ENCODE data around the gene USP48. TPM values are rescaled to one million over a fixed set of nuclear protein-coding genes. Genes with fewer than 3 reads are reported as not detected.
"Not testable (repeated sequence)": the region's sequence is repeated elsewhere in the genome, so short reads cannot be mapped to it uniquely, and the experiment has no call there.

Gene USP48
- total and polyA plus RNA-seq, 12 donors: 13.8 to 45.0 (median 36.1) TPM

GRCh38 chr1:21770201-21770600 lies 12.7 kb downstream of the USP48 start:
- TF ChIP-seq CTCF (IDR thresholded peaks at IDR 0.05): no peak
- Histone ChIP-seq H3K4me1 (peaks cover 0 to 88% (median 16%) of the 10 kb centered on the region in 9 donors), H3K27ac (no peak overlapping the region), H3K4me3 (no peak overlapping the region), H3K27me3 (no peaks in the 10 kb centered on the region), H3K9me3 (no peaks in the 10 kb centered on the region), H3K36me3 (peaks cover 0 to 9% (median 0%) of the 10 kb centered on the region in 9 donors)
- DNase-seq (no peak), ATAC-seq (no peak)
- intact Hi-C loops (cut with DNase I): no loop called here
- WGBS, 2 donors: 98% methylated on average over 2 of the region's 2 CpGs

DNA sequence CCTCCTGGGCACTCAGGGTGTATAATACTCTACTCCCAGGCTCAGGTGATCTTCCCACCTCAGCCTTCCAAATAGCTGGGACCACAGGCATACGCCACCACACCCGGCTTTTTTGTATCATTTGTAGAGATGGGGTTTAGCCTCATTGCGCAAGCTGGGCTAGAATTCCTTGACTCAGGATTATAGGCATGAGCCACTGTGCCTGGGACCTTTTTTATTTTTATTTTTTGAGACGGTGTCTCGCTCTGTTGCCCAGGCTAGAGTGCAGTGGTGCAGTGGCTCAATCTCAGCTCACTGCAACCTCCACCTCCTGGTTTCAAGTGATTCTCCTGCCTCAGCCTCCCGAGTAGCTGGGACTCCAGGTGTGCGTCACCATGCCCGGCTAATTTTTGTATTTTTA lies 15.8 kb downstream of the USP48 start:
- DNase-seq; intact Hi-C loops (cut with DNase I); H3K9me3 ChIP-seq; H3K27ac ChIP-seq; ATAC-seq; H3K27me3 ChIP-seq; H3K4me3 ChIP-seq; H3K36me3 ChIP-seq: not testable (repeated sequence)
- H3K4me1 ChIP-seq: peaks cover 0 to 89% (median 29%) of the 10 kb centered on the region in 9 donors
- 96 to 98% methylated on average over 8 of the region's 8 CpGs for WGBS, 2 donors

DNA sequence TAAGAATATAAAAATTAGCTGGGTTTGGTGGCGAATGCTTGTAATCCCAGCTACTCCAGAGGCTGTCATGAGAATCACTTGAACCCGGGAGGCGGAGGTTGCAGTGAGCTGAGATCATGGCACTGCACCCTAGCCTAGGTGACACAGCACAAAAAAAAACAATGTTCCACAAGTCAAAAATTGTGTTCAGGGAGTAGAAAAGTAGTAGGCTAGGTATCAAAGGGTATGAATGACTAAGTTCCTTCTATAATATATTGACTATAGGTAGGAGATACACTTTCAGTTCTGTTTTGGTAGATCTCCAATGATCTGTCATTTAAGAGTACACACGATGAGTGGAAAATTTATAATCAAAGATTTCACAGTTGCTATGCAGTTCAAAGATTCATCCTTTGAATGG lies 16.7 kb downstream of the USP48 start:
- peaks cover 0 to 93% (median 29%) of the 10 kb centered on the region in 9 donors for H3K4me1 ChIP-seq
- no peak for TF ChIP-seq CTCF (IDR thresholded peaks at IDR 0.05)
- ATAC-seq: no peak
- no peaks in the 10 kb centered on the region for H3K27me3 ChIP-seq
- no peak for DNase-seq
- no peak overlapping the region for H3K27ac ChIP-seq
- intact Hi-C loops (cut with DNase I): no loop called here
- H3K9me3 ChIP-seq: no peaks in the 10 kb centered on the region
- 84 to 96% methylated on average over 4 of the region's 4 CpGs for WGBS, 2 donors
- H3K36me3 ChIP-seq: peaks cover 0 to 9% (median 0%) of the 10 kb centered on the region in 9 donors
- H3K4me3 ChIP-seq: no peak overlapping the region

DNA sequence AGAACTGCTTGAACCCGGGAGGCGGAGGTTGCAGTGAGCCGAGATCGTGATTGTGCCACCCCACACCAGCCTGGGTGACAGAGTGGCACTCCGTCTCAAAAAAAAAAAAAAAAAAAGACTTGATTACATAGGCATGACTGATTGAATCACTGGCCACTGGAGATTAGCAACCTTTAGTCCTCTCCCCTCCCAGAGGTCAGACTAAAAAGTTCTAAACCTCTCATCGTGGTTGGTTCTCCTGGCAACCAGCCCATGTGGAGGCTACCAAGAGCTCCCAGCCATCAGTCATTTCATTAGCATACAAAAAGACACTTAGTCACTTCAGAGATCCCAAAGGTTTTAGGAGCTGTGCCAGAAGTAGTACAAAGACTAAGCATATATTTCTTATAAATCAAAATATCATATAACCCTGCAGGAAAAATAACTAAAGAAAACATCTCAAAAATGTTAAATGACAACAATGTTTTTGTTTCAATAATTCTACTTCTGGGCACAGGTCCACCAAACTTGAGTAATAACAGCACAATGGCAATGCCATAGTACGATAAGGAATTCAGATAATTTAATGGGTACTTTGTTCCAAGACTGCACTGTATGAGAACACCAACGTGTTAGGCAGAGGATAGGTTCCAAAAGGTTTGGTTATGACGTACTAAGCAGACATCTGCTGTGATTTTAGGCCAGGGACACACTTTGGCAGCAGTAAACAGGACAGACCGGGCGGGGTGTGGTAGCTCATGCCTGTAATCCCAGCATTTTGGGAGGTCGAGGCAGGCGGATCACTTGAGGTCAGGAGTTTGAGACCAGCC lies 18.1 kb downstream of the USP48 start:
- H3K4me1 ChIP-seq: peaks cover 0 to 92% (median 29%) of the 10 kb centered on the region in 9 donors
- peak; percentile 28 to 47 for DNase-seq
- intact Hi-C loops (cut with DNase I): no loop called here
- H3K36me3 ChIP-seq: peaks cover 0 to 9% (median 0%) of the 10 kb centered on the region in 9 donors
- H3K27me3 ChIP-seq: no peaks in the 10 kb centered on the region
- peak overlapping the region in 9 of 10 donors; percentile 2 to 69 (median 52) for H3K27ac ChIP-seq
- no peaks in the 10 kb centered on the region for H3K9me3 ChIP-seq
- WGBS, 2 donors: 46 to 51% methylated on average over 13 of the region's 13 CpGs
- no peak overlapping the region for H3K4me3 ChIP-seq
- no peak for TF ChIP-seq CTCF (IDR thresholded peaks at IDR 0.05)
- ATAC-seq: peak; percentile 21 to 89 (median 74)

All from heart right ventricle (tissue), 16 donors.